Measurements from ENCODE around the gene PNCK. TPM values are rescaled to one million over a fixed set of nuclear protein-coding genes. Genes with fewer than 3 reads are reported as not detected.

The PNCK gene
- polyA plus RNA-seq, 3 donors = not detected

- Histone ChIP-seq H3K9ac (ENCODE audit: insufficient read depth, low read length, poor library complexity, severe bottlenecking) (no peak overlapping the region), H3K4me2 (replicated peaks; ENCODE audit: extremely low read depth, low read length, poor library complexity, severe bottlenecking) (no peak overlapping the region), H3K36me3 (replicated peaks in 1 of 2; ENCODE audit: control insufficient read depth in 1 of 2, insufficient read depth in 2 of 2, low read length in 2 of 2) (no peaks in the 10 kb centered on the region), H3K4me1 (ENCODE audit: control insufficient read depth in 1 of 2, insufficient read depth in 2 of 2, low read length in 2 of 2) (no peaks in the 10 kb centered on the region), H3K27ac (ENCODE audit: low read depth in 1 of 2, low read length in 2 of 2) (no peak overlapping the region), H3K27me3 (ENCODE audit: control insufficient read depth in 2 of 2, insufficient read depth in 2 of 2, low read length in 2 of 2) (no peaks in the 10 kb centered on the region), H3K9me3 (replicated peaks in 1 of 2; ENCODE audit: control insufficient read depth in 1 of 2, insufficient read depth in 1 of 2, low read length in 2 of 2) (peaks cover 0 to 6% of the 10 kb centered on the region in 2 donors), H4K20me1 (ENCODE audit: insufficient read depth, low read length) (no peaks in the 10 kb centered on the region), H2AFZ (ENCODE audit: insufficient read depth, low read depth, low read length, poor library complexity, severe bottlenecking) (no peak overlapping the region), H3K4me3 (replicated peaks in 1 of 3; ENCODE audit: low read depth in 2 of 3, low read length in 3 of 3) (no peak overlapping the region), H3K79me2 (ENCODE audit: insufficient read depth, low read length) (no peaks in the 10 kb centered on the region)
- H3K27me3 Mint-ChIP-seq (ENCODE audit: low read depth in 3 of 3) = peaks cover 4 to 8% (median 6%) of the 10 kb centered on the region in 3 donors
- no peak for DNase-seq
- no peaks in the 10 kb centered on the region for H3K36me3 Mint-ChIP-seq
- no peak for TF ChIP-seq CTCF (IDR thresholded peaks at IDR 0.05)
- no peak overlapping the region for H3K4me3 Mint-ChIP-seq
- no peaks in the 10 kb centered on the region for H3K4me1 Mint-ChIP-seq
- peaks cover 0 to 9% (median 4%) of the 10 kb centered on the region in 7 donors for H3K9me3 Mint-ChIP-seq
- intact Hi-C loops (cut with micrococcal nuclease) = no loop called here
- 88% methylated on average over 8 of the region's 16 CpGs for WGBS (ENCODE audit: insufficient coverage)
- no peak overlapping the region for H3K27ac Mint-ChIP-seq
Measured at GRCh38 chrX:153626025-153626633, 47.5 kb downstream of the PNCK start.

- no peak overlapping the region for H3K4me3 Mint-ChIP-seq
Measured at GRCh38 chrX:153625271-153626024, 48.2 kb downstream of the PNCK start.

More at GRCh38 chrX:153625271-153626024, 48.2 kb downstream of the PNCK start:
- no peaks in the 10 kb centered on the region for H3K4me1 Mint-ChIP-seq
- peaks cover 0 to 7% (median 0%) of the 10 kb centered on the region in 7 donors for H3K9me3 Mint-ChIP-seq
- 94% methylated on average over 3 of the region's 21 CpGs for WGBS (ENCODE audit: insufficient coverage)
- Histone ChIP-seq H3K9me3 (replicated peaks in 1 of 2; ENCODE audit: control insufficient read depth in 1 of 2, insufficient read depth in 1 of 2, low read length in 2 of 2) (no peaks in the 10 kb centered on the region), H3K27me3 (ENCODE audit: control insufficient read depth in 2 of 2, insufficient read depth in 2 of 2, low read length in 2 of 2) (no peaks in the 10 kb centered on the region), H3K4me1 (ENCODE audit: control insufficient read depth in 1 of 2, insufficient read depth in 2 of 2, low read length in 2 of 2) (no peaks in the 10 kb centered on the region), H4K20me1 (ENCODE audit: insufficient read depth, low read length) (no peaks in the 10 kb centered on the region), H3K4me3 (replicated peaks in 1 of 3; ENCODE audit: low read depth in 2 of 3, low read length in 3 of 3) (no peak overlapping the region), H3K4me2 (replicated peaks; ENCODE audit: extremely low read depth, low read length, poor library complexity, severe bottlenecking) (no peak overlapping the region), H3K79me2 (ENCODE audit: insufficient read depth, low read length) (no peaks in the 10 kb centered on the region), H3K27ac (ENCODE audit: low read depth in 1 of 2, low read length in 2 of 2) (no peak overlapping the region), H3K36me3 (replicated peaks in 1 of 2; ENCODE audit: control insufficient read depth in 1 of 2, insufficient read depth in 2 of 2, low read length in 2 of 2) (no peaks in the 10 kb centered on the region), H2AFZ (ENCODE audit: insufficient read depth, low read depth, low read length, poor library complexity, severe bottlenecking) (no peak overlapping the region), H3K9ac (ENCODE audit: insufficient read depth, low read length, poor library complexity, severe bottlenecking) (no peak overlapping the region)
- intact Hi-C loops (cut with micrococcal nuclease) = no loop called here
- no peaks in the 10 kb centered on the region for H3K36me3 Mint-ChIP-seq
- DNase-seq = no peak
- H3K27ac Mint-ChIP-seq = no peak overlapping the region
- TF ChIP-seq CTCF (IDR thresholded peaks at IDR 0.05) = no peak
- H3K27me3 Mint-ChIP-seq (ENCODE audit: low read depth in 3 of 3) = peaks cover 5 to 10% (median 6%) of the 10 kb centered on the region in 3 donors
